CD8-positive, alpha-beta memory T cell (primary cell): ENCODE data around the gene OBSL1. TPM values are rescaled to one million over a fixed set of nuclear protein-coding genes. Genes with fewer than 3 reads are reported as not detected.
A peak's percentile ranks its signal among the peaks of the same experiment; 100 is the strongest.

Experiments
- CTCF ChIA-PET: fragments of 350-600 bp; sonication (Branson Sonifier 250); formaldehyde crosslinking; loops from one replicate; lab custom pipeline; 2021; ENCODE audit warnings: antibody characterized with exemption; lab: Charles Lee
- POLR2A ChIA-PET: fragments of 350-600 bp; sonication (Branson Sonifier 250); formaldehyde crosslinking; loops from one replicate; lab custom pipeline; 2021; ENCODE audit warnings: antibody characterized with exemption; lab: Charles Lee
- DNase-seq, 5 donors: peaks; one replicate each; pipeline versions ENCODE4 v3.0.0 to v3.0.0-alpha.2; 2020 to 2022; ENCODE audit warnings: mixed read lengths in 1 of 5
- H3K27ac ChIP-seq: one replicate; pipeline ENCODE4 v1.7.0; 2013; ENCODE audit warnings: low read depth, mild to moderate bottlenecking, low read length, moderate library complexity
- H3K27me3 ChIP-seq: 2 replicates; pipeline ENCODE4 v1.7.0; 2013; ENCODE audit warnings: low read length, mild to moderate bottlenecking; ENCODE audit not compliant: insufficient read depth, poor library complexity, severe bottlenecking
- H3K36me3 ChIP-seq: 2 replicates; pipeline ENCODE4 v1.7.0; 2013; ENCODE audit warnings: mild to moderate bottlenecking, low read length, moderate library complexity; ENCODE audit not compliant: insufficient read depth
- H3K4me1 ChIP-seq: 2 replicates; pipeline ENCODE4 v1.7.0; 2013; ENCODE audit warnings: mild to moderate bottlenecking, low read length, moderate library complexity; ENCODE audit not compliant: insufficient read depth
- H3K4me3 ChIP-seq: 2 replicates; pipeline ENCODE4 v1.7.0; 2013; ENCODE audit warnings: mild to moderate bottlenecking, low read length
- H3K9me3 ChIP-seq: 2 replicates; pipeline ENCODE4 v1.7.0; 2013; ENCODE audit warnings: mild to moderate bottlenecking, low read length
- H3K27ac Mint-ChIP-seq, 8 donors: one replicate each; pipeline ENCODE4 v1.8.0; 2020 to 2021; ENCODE audit warnings: mixed read lengths in 8 of 8, mild to moderate bottlenecking in 6 of 8, inconsistent platforms in 3 of 8, moderate library complexity in 3 of 8
- H3K27me3 Mint-ChIP-seq, 2 donors: one replicate each; pipeline ENCODE4 v1.8.0; 2020 to 2021; ENCODE audit warnings: mixed read lengths in 2 of 2, mild to moderate bottlenecking in 1 of 2, moderate library complexity in 1 of 2
- H3K36me3 Mint-ChIP-seq, 3 donors: one replicate each; pipeline ENCODE4 v1.8.0; 2020 to 2021; ENCODE audit warnings: mixed read lengths in 3 of 3, inconsistent platforms in 1 of 3, mild to moderate bottlenecking in 1 of 3
- H3K4me1 Mint-ChIP-seq, 3 donors: one replicate each; pipeline ENCODE4 v1.8.0; 2020 to 2021; ENCODE audit warnings: mixed read lengths in 3 of 3, inconsistent platforms in 1 of 3, mild to moderate bottlenecking in 1 of 3
- H3K4me3 Mint-ChIP-seq, 7 donors: one replicate each; pipeline ENCODE4 v1.8.0; 2020 to 2021; ENCODE audit warnings: mixed read lengths in 7 of 7, mild to moderate bottlenecking in 6 of 7, moderate library complexity in 4 of 7, inconsistent platforms in 2 of 7
- H3K9me3 Mint-ChIP-seq, 5 donors: one replicate each; pipeline ENCODE4 v1.8.0; 2020 to 2022; ENCODE audit warnings: mixed read lengths in 5 of 5, mild to moderate bottlenecking in 3 of 5, moderate library complexity in 2 of 5, inconsistent platforms in 1 of 5
- polyA plus RNA-seq: library from polyadenylated mRNA; unstranded; fragments of 300-500 nt; fragmentation: Illumina TruSeq; gene quantifications from one replicate; pipeline ENCODE4 v1.2.3, GENCODE V29; 2021
- total RNA-seq, 2 experiments: library from RNA; stranded (reverse); gene quantifications; one replicate each; pipeline ENCODE4 v1.2.3, GENCODE V29; 2021

OBSL1 gene
- total and polyA plus RNA-seq, 3 experiments from 2014 or later, result 0.48 to 0.69 TPM; not detected in 1

DNA sequence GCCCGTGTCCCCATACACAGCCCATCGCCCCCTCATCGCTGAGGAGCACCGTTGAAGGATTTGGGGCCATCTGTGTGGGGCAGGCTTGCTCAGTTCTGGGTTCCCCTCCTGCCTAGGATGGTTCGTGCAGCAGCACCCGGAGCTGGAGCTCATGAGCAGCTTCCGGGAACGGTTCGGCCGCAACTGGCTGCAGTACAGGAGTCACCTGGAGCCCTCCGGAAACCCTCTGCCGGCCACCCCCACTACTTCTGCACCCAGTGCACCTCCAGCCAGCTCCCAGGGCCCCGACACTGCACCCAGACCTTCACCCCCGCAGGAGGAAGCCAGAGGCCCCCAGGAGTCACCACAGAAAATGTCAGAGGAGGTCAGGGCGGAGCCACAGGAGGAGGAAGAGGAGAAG is 36.6 kb upstream of the OBSL1 start:
- ChIA-PET POLR2A (no interaction called here), CTCF (no interaction called here)
- no peak overlapping the region for H3K27ac Mint-ChIP-seq
- peaks cover 8 to 13% (median 10%) of the 10 kb centered on the region in 3 donors for H3K4me1 Mint-ChIP-seq
- no peaks in the 10 kb centered on the region for H3K9me3 Mint-ChIP-seq
- no peak overlapping the region for H3K4me3 ChIP-seq
- H3K4me3 Mint-ChIP-seq, result no peak overlapping the region
- DNase-seq, result no peak
- no peaks in the 10 kb centered on the region for H3K27me3 ChIP-seq
- H3K36me3 Mint-ChIP-seq, result peaks cover 18 to 86% (median 26%) of the 10 kb centered on the region in 3 donors
- H3K27ac ChIP-seq, result no peak overlapping the region
- no peaks in the 10 kb centered on the region for H3K9me3 ChIP-seq
- peaks cover 13% of the 10 kb centered on the region for H3K36me3 ChIP-seq
- H3K27me3 Mint-ChIP-seq, result no peaks in the 10 kb centered on the region
- H3K4me1 ChIP-seq, result peaks cover 9% of the 10 kb centered on the region

DNA sequence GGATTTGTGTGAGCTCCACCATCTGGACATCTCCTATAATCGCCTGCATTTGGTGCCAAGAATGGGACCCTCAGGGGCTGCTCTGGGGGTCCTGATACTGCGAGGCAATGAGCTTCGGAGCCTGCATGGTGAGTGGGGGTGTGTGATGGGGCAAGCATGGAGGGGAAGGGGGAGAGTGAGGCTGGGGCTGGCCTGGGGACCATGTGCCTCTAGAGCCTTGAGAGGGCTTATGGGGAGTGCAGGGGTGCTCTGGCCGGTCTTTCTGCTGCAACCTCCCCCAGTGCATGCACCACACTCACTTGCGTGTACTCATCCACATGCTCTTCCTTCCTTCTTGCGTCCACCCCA is 34.2 kb upstream of the OBSL1 start:
- peaks cover 14% of the 10 kb centered on the region for H3K36me3 ChIP-seq
- H3K4me3 Mint-ChIP-seq, result no peak overlapping the region
- H3K4me1 Mint-ChIP-seq, result peaks cover 0 to 1% (median 0%) of the 10 kb centered on the region in 3 donors
- no peaks in the 10 kb centered on the region for H3K9me3 ChIP-seq
- ChIA-PET POLR2A (no interaction called here), CTCF (no interaction called here)
- H3K9me3 Mint-ChIP-seq, result no peaks in the 10 kb centered on the region
- DNase-seq, result no peak
- no peaks in the 10 kb centered on the region for H3K4me1 ChIP-seq
- no peaks in the 10 kb centered on the region for H3K27me3 ChIP-seq
- no peak overlapping the region for H3K27ac Mint-ChIP-seq
- H3K27ac ChIP-seq, result no peak overlapping the region
- peaks cover 18 to 88% (median 29%) of the 10 kb centered on the region in 3 donors for H3K36me3 Mint-ChIP-seq
- no peaks in the 10 kb centered on the region for H3K27me3 Mint-ChIP-seq
- no peak overlapping the region for H3K4me3 ChIP-seq

DNA sequence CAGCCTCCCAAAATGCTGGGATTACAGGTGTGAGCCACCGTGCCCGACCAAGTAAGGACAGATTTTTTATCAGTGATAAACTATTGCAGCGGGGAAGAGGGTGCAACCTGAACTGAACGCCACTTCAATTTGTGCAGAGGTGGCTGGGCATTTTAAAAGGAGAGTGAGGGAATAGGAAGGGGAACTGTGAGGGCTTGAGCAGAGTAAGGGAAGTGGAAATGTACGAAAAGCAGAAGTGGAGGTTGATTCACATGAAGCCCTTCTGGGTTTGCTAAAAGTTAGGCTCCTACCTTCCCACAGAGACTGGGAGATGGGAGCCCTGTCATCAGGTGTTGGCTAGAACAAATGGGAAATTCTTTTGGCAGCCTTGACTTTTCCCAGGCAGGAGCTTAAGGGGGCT is 32.4 kb upstream of the OBSL1 start:
- H3K4me1 ChIP-seq, result no peaks in the 10 kb centered on the region
- H3K4me1 Mint-ChIP-seq, result peaks cover 5 to 6% (median 6%) of the 10 kb centered on the region in 3 donors
- H3K27ac ChIP-seq, result no peak overlapping the region
- ChIA-PET POLR2A (no interaction called here), CTCF (no interaction called here)
- no peak overlapping the region for H3K4me3 Mint-ChIP-seq
- H3K36me3 Mint-ChIP-seq, result peaks cover 19 to 76% (median 24%) of the 10 kb centered on the region in 3 donors
- no peaks in the 10 kb centered on the region for H3K27me3 ChIP-seq
- H3K9me3 ChIP-seq, result no peaks in the 10 kb centered on the region
- no peak overlapping the region for H3K4me3 ChIP-seq
- no peak for DNase-seq
- H3K27ac Mint-ChIP-seq, result no peak overlapping the region
- H3K36me3 ChIP-seq, result peaks cover 14% of the 10 kb centered on the region
- no peaks in the 10 kb centered on the region for H3K27me3 Mint-ChIP-seq
- H3K9me3 Mint-ChIP-seq, result no peaks in the 10 kb centered on the region

DNA sequence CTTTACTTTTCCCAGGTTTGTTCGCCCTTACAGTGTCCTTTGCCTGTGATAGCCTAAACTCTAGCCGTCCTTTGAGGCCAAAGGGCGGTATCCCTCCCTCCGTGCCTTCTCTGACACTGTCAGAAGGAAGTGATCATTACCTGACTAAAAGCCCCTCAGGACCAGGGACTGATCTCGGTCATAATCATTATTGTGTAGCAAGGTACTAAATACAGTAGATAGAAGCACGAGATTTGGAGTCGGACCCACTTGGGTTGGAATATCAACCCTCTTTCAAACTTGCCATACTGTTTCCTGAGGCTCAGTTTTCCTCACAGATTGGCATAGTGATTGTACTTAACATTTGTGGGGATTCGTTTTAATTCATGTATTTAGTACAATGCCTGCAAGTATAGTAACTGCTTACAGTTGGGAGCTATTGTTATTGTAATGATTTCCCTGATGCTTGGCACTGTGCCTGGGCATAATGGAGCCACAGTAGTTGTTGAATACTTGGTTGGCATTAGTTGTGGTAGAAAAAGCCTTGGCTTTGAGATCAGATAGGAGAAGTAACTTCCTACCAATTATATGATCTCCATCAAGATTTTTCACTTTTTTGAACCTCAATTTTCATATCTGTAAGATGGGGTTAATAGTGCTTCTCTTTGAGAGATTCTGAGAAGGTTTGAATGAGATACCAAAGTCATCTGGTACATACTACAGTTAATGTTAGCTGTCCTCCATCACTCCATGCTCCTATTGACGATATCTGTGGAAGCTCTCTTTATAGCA is 27.2 kb upstream of the OBSL1 start:
- Histone ChIP-seq H3K27ac (peak overlapping the region; percentile 72), H3K4me1 (peaks cover 14% of the 10 kb centered on the region), H3K36me3 (peaks cover 7% of the 10 kb centered on the region), H3K9me3 (no peaks in the 10 kb centered on the region), H3K27me3 (no peaks in the 10 kb centered on the region), H3K4me3 (peak overlapping the region; percentile 69)
- H3K4me1 Mint-ChIP-seq, result peaks cover 15 to 26% (median 26%) of the 10 kb centered on the region in 3 donors
- no peaks in the 10 kb centered on the region for H3K9me3 Mint-ChIP-seq
- H3K36me3 Mint-ChIP-seq, result peaks cover 4 to 37% (median 13%) of the 10 kb centered on the region in 3 donors
- no peak for DNase-seq
- H3K27me3 Mint-ChIP-seq, result peaks cover 1 to 5% of the 10 kb centered on the region in 2 donors
- peak overlapping the region; percentile 95 to 98 (median 97) for H3K4me3 Mint-ChIP-seq
- ChIA-PET POLR2A (no interaction called here), CTCF (interaction anchor here (1.9 to 2.0 kb wide), 2 partner anchors 38 to 57 kb away, joined by 5 to 6 read pairs; no protein-coding TSS in a partner anchor)
- H3K27ac Mint-ChIP-seq, result peak overlapping the region; percentile 91 to 98 (median 98)

DNA sequence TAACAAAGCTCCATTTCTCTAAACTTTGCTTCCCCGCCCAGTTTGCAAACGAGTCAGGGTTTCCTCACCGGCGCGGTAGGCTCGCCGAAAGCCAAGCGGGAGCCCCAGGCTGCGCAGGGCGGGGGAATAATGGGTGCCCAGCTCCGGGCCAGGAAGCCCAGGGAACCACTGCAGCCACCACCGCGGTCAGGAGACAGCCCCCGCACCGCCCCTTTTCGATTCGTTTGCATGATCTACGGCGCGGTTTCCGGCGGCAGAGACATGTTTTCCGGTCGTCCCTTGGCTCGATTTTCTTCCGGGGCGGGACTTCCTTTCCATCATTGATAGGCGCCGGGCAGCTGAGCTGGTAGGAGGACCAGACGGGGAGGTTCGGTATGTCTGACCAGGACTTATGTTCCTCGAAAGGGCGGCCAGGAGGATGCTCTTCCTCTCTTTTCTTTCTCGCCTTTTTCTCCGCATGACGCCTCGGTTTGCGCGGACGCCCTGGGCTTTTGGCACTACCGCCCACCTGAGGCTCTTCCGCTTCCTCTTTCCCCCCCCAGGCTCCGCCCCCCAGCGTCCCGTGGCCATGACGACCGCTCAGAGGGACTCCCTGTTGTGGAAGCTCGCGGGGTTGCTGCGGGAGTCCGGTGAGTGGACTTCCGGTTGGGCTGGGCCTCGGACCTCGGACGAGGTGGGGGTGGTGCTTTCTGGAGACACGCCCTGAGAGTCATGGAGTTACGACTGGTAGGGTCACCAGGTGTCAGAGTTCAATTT is 26.4 kb upstream of the OBSL1 start, which contains the start of gene STK11IP:
Gene STK11IP, plus strand, starts transcription at position 306 of the 756 bp plus-strand sequence. Its CDS starts 263 bp downstream, at position 569.
- peaks cover 7% of the 10 kb centered on the region for H3K36me3 ChIP-seq
- peaks cover 14% of the 10 kb centered on the region for H3K4me1 ChIP-seq
- peak within 1 kb of the TSS; percentile 72 for H3K27ac ChIP-seq
- peaks cover 15 to 26% (median 26%) of the 10 kb centered on the region in 3 donors for H3K4me1 Mint-ChIP-seq
- DNase-seq, result peak; percentile 86 to 91 (median 88)
- peaks cover 1 to 11% of the 10 kb centered on the region in 2 donors for H3K27me3 Mint-ChIP-seq
- ChIA-PET POLR2A (interaction anchor here (0.6 kb wide), 1 partner anchor 9 kb away, joined by 3 read pairs; no protein-coding TSS in a partner anchor), CTCF (interaction anchor here (0.8 to 1.9 kb wide), 5 partner anchors 38 to 67 kb away, joined by 3 to 7 read pairs (median 3); no protein-coding TSS in a partner anchor)
- no peaks in the 10 kb centered on the region for H3K9me3 ChIP-seq
- H3K4me3 ChIP-seq, result peak within 1 kb of the TSS; percentile 69
- H3K4me3 Mint-ChIP-seq, result peak within 1 kb of the TSS; percentile 95 to 98 (median 97)
- peaks cover 4 to 34% (median 11%) of the 10 kb centered on the region in 3 donors for H3K36me3 Mint-ChIP-seq
- H3K9me3 Mint-ChIP-seq, result no peaks in the 10 kb centered on the region
- H3K27ac Mint-ChIP-seq, result peak within 1 kb of the TSS; percentile 91 to 98 (median 98)
- H3K27me3 ChIP-seq, result no peaks in the 10 kb centered on the region

DNA sequence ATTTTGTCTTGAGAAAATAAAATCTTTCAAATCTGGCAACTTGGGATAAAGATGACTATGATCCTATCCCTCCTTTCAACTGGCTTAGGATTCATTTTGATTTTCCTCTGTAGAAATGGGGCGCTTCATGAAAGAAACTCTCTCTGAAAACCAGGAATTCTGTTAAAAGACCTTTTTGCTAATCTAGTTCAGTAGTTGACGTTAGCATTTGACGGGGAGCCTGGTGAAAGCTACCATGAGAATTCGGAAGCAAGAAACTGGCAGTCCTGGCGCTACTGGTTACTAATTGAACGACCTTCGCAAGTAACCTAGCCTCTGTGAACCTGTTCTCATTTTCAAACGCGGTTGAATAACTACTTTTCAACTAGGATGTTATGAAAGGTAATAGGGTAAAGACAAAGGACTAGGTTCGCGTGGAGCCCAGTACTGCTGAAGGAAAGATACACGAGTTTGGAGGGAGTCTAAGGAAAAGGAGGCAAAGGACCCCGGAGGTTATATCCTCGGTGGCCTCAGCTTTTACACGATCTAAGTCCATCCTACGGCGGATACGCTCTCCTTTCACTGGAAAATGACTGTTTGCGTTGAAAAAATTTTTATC is 25.7 kb upstream of the OBSL1 start:
- Histone ChIP-seq H3K27me3 (no peaks in the 10 kb centered on the region), H3K9me3 (no peaks in the 10 kb centered on the region), H3K27ac (peak overlapping the region; percentile 72), H3K36me3 (peaks cover 4% of the 10 kb centered on the region), H3K4me1 (peaks cover 14% of the 10 kb centered on the region), H3K4me3 (peak overlapping the region; percentile 69)
- H3K9me3 Mint-ChIP-seq, result no peaks in the 10 kb centered on the region
- POLR2A ChIA-PET, result interaction anchor here (0.6 kb wide), 1 partner anchor 10 kb away, joined by 3 read pairs; no protein-coding TSS in a partner anchor
- no peak for DNase-seq
- H3K27me3 Mint-ChIP-seq, result peaks cover 3 to 17% of the 10 kb centered on the region in 2 donors
- H3K36me3 Mint-ChIP-seq, result peaks cover 4 to 27% (median 7%) of the 10 kb centered on the region in 3 donors
- peak overlapping the region; percentile 95 to 98 (median 97) for H3K4me3 Mint-ChIP-seq
- peak overlapping the region; percentile 91 to 98 (median 98) for H3K27ac Mint-ChIP-seq
- CTCF ChIA-PET, result interaction anchor here (0.8 to 1.9 kb wide), 5 partner anchors 37 to 66 kb away, joined by 3 to 7 read pairs (median 3); no protein-coding TSS in a partner anchor
- peaks cover 15 to 26% (median 26%) of the 10 kb centered on the region in 3 donors for H3K4me1 Mint-ChIP-seq

DNA sequence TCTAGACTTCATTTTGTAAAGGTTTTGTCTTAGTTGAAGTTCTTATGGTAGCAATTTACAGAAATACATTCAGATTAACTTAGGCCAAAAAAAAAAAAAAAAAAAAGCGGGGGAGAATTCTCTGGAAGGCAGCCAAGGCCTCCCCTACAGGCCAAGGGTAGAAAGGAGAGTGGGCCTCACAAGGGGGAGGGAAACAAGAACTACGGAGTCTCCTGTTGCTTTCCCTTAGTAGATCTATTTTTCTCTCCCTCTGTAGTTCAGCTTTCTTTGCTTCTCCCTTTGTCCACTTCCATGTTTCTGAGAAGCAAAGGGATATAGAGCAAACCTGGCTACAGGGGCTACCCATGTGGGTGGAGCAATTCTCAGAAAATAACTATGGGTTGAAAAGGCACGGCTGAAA is 23.9 kb upstream of the OBSL1 start:
- Mint-ChIP-seq H3K36me3 (peaks cover 0 to 10% (median 1%) of the 10 kb centered on the region in 3 donors), H3K4me3 (peak overlapping the region in 1 of 7 donors; percentile 97), H3K27ac (peak overlapping the region in 2 of 8 donors; percentile 40 to 91), H3K9me3 (no peaks in the 10 kb centered on the region), H3K4me1 (peaks cover 15 to 26% (median 26%) of the 10 kb centered on the region in 3 donors), H3K27me3 (peaks cover 7 to 18% of the 10 kb centered on the region in 2 donors)
- H3K27ac ChIP-seq, result peak overlapping the region; percentile 67
- H3K27me3 ChIP-seq, result no peaks in the 10 kb centered on the region
- ChIA-PET POLR2A (no interaction called here), CTCF (interaction anchor here (1.1 kb wide), 1 partner anchor 66 kb away, joined by 3 read pairs; no protein-coding TSS in a partner anchor)
- H3K36me3 ChIP-seq, result no peaks in the 10 kb centered on the region
- H3K9me3 ChIP-seq, result no peaks in the 10 kb centered on the region
- DNase-seq, result no peak
- H3K4me1 ChIP-seq, result peaks cover 14% of the 10 kb centered on the region
- H3K4me3 ChIP-seq, result no peak overlapping the region
